Measurements from ENCODE around the gene NCR1. TPM values are rescaled to one million over a fixed set of nuclear protein-coding genes. Genes with fewer than 3 reads are reported as not detected.
"Not testable (repeated sequence)": the region's sequence is repeated elsewhere in the genome, so short reads cannot be mapped to it uniquely, and the experiment has no call there.

The NCR1 gene
- total RNA-seq, 2 experiments from 2014 or later, result not detected

DNA sequence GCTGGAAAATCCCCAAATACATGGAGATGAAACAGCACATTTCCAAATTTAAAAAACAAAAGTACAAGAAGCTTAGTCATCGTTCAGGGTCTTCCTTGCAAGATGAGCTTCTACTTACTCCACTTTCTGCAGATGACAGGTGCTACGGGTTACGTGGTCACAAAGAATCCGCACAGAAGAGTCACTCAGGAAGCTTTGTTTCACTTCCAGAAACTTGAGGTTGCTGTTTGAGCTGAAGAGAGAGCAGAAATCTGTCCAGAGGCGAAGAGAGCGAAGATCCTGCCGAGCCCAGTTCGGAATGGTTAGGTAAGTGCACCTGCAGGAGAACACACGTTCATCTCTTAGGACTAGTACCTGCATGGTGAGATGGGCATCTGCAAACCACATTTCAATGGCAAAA, 32.0 kb downstream of the NCR1 start:
- ChIA-PET POLR2A (no interaction called here), CTCF (no interaction called here)
- ATAC-seq (ENCODE audit: poor library complexity), result no peak
- Mint-ChIP-seq H3K27ac (no peak overlapping the region), H3K4me1 (ENCODE audit: low read depth) (no peaks in the 10 kb centered on the region), H3K27me3 (peaks cover 17% of the 10 kb centered on the region), H3K4me3 (no peak overlapping the region), H3K9me3 (no peaks in the 10 kb centered on the region), H3K36me3 (ENCODE audit: low read depth) (no peaks in the 10 kb centered on the region)
- H3K27me3 ChIP-seq (ENCODE audit: control insufficient read depth in 1 of 2, insufficient read depth in 2 of 2, low read length in 2 of 2), result no peaks in the 10 kb centered on the region
- H3K9me3 ChIP-seq (ENCODE audit: control insufficient read depth in 1 of 2, insufficient read depth in 1 of 2, low read length in 2 of 2), result peaks cover 0 to 16% of the 10 kb centered on the region in 2 experiments
- DNase-seq, result peak in 2 of 14 experiments; percentile 20 to 22
- TF ChIP-seq, protein P1, sequence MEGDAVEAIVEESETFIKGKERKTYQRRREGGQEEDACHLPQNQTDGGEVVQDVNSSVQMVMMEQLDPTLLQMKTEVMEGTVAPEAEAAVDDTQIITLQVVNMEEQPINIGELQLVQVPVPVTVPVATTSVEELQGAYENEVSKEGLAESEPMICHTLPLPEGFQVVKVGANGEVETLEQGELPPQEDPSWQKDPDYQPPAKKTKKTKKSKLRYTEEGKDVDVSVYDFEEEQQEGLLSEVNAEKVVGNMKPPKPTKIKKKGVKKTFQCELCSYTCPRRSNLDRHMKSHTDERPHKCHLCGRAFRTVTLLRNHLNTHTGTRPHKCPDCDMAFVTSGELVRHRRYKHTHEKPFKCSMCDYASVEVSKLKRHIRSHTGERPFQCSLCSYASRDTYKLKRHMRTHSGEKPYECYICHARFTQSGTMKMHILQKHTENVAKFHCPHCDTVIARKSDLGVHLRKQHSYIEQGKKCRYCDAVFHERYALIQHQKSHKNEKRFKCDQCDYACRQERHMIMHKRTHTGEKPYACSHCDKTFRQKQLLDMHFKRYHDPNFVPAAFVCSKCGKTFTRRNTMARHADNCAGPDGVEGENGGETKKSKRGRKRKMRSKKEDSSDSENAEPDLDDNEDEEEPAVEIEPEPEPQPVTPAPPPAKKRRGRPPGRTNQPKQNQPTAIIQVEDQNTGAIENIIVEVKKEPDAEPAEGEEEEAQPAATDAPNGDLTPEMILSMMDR (IDR thresholded peaks at IDR 0.05), result no peak
- no peak overlapping the region for H3K27ac ChIP-seq (ENCODE audit: low read depth in 1 of 2, low read length in 2 of 2)
- intact Hi-C loops (cut with DNase I, micrococcal nuclease), result no loop called here
- H3K36me3 ChIP-seq (ENCODE audit: insufficient read depth, low read length), result no peaks in the 10 kb centered on the region
- no peaks in the 10 kb centered on the region for H3K4me1 ChIP-seq (ENCODE audit: insufficient read depth, low read length)
- no peak overlapping the region for H3K4me3 ChIP-seq (ENCODE audit: low read length)

DNA sequence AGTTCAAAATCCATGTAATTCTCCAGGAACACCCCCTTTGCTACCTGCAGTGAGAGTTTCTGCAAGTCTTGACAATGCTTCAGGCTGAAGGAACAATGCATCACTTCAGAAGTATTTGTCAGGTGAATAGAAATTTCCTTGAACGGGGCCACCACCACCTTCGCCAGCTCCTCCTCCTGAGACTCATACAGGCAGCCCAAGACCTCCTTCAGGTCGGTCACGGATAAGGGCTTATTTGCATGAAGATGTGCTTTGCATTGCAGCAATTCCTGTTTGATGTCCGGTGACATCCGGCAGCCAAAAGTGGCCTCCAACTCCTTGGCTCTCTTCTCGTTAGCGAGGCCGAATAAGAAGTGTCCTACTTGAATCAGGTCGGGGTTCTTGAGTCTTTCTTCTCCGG, 33.0 kb downstream of the NCR1 start:
- TF ChIP-seq, protein P1 (IDR thresholded peaks at IDR 0.05), result no peak
- Histone ChIP-seq H3K4me1 (ENCODE audit: insufficient read depth, low read length) (no peaks in the 10 kb centered on the region), H3K36me3 (ENCODE audit: insufficient read depth, low read length) (no peaks in the 10 kb centered on the region), H3K4me3 (ENCODE audit: low read length) (no peak overlapping the region), H3K9me3 (ENCODE audit: control insufficient read depth in 1 of 2, insufficient read depth in 1 of 2, low read length in 2 of 2) (peaks cover 0 to 13% of the 10 kb centered on the region in 2 experiments), H3K27ac (ENCODE audit: low read depth in 1 of 2, low read length in 2 of 2) (no peak overlapping the region), H3K27me3 (ENCODE audit: control insufficient read depth in 1 of 2, insufficient read depth in 2 of 2, low read length in 2 of 2) (no peaks in the 10 kb centered on the region)
- no peak for ATAC-seq (ENCODE audit: poor library complexity)
- no peaks in the 10 kb centered on the region for H3K36me3 Mint-ChIP-seq (ENCODE audit: low read depth)
- H3K27me3 Mint-ChIP-seq, result peaks cover 13% of the 10 kb centered on the region
- no peaks in the 10 kb centered on the region for H3K9me3 Mint-ChIP-seq
- H3K4me1 Mint-ChIP-seq (ENCODE audit: low read depth), result no peaks in the 10 kb centered on the region
- no peak overlapping the region for H3K27ac Mint-ChIP-seq
- intact Hi-C loops (cut with DNase I, micrococcal nuclease), result no loop called here
- ChIA-PET POLR2A (no interaction called here), CTCF (no interaction called here)
- DNase-seq, result no peak
- no peak overlapping the region for H3K4me3 Mint-ChIP-seq

DNA sequence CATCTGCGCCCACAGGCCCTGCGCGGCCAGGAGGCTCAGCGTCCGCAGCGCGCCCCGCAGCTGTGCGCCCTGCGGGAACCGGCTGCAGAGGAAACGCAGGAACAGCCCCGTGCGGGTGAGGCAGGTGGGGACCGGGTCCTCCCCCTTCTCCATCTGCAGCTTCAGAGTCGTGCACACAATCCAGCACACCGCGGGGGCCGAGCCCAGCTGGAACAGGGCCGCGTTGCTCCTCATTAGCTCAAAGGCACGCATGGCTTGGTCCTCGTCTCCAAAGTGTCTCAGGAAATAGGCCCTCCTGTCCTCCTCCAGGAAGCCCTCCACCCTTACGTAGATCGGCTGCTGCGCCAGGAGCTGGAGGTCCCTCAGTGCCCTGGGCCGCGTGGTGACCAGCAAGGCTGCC, 33.6 kb downstream of the NCR1 start:
- H3K27me3 Mint-ChIP-seq, result peaks cover 13% of the 10 kb centered on the region
- H3K4me1 ChIP-seq (ENCODE audit: insufficient read depth, low read length); H3K27ac Mint-ChIP-seq; H3K4me3 ChIP-seq (ENCODE audit: low read length); H3K27ac ChIP-seq (ENCODE audit: low read depth in 1 of 2, low read length in 2 of 2); H3K9me3 ChIP-seq (ENCODE audit: control insufficient read depth in 1 of 2, insufficient read depth in 1 of 2, low read length in 2 of 2); H3K36me3 ChIP-seq (ENCODE audit: insufficient read depth, low read length); CTCF ChIA-PET; H3K9me3 Mint-ChIP-seq; POLR2A ChIA-PET; H3K4me1 Mint-ChIP-seq (ENCODE audit: low read depth); H3K27me3 ChIP-seq (ENCODE audit: control insufficient read depth in 1 of 2, insufficient read depth in 2 of 2, low read length in 2 of 2); ATAC-seq (ENCODE audit: poor library complexity); H3K4me3 Mint-ChIP-seq; intact Hi-C loops (cut with DNase I, micrococcal nuclease); H3K36me3 Mint-ChIP-seq (ENCODE audit: low read depth); DNase-seq: not testable (repeated sequence)

DNA sequence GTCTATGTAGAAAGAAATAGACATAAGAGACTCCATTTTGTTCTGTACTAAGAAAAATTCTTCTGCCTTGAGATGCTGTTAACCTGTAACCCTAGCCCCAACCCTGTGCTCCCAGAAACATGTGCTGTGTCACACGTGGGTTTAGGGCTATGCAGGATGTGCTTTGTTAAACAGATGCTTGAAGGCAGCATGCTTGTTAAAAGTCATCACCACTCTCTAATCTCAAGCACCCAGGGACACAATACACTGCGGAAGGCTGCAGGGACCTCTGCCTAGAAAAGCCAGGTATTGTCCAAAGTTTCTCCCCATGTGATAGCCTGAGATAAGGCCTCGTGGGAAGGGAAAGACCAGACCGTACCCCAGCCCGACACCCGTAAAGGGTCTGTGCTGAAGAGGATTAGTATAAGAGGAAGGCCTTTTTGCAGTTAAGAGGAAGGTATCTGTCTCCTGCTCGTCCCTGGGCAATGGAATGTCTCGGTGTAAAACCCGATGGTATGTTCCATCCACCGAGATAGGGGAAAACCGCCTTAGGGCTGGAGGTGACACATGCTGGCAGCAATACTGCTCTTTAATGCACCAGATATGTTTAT, 37.9 kb downstream of the NCR1 start:
- intact Hi-C loops (cut with DNase I, micrococcal nuclease); H3K36me3 ChIP-seq (ENCODE audit: insufficient read depth, low read length); H3K36me3 Mint-ChIP-seq (ENCODE audit: low read depth); H3K4me3 Mint-ChIP-seq; H3K4me3 ChIP-seq (ENCODE audit: low read length); POLR2A ChIA-PET; H3K4me1 Mint-ChIP-seq (ENCODE audit: low read depth); H3K27me3 ChIP-seq (ENCODE audit: control insufficient read depth in 1 of 2, insufficient read depth in 2 of 2, low read length in 2 of 2); H3K9me3 ChIP-seq (ENCODE audit: control insufficient read depth in 1 of 2, insufficient read depth in 1 of 2, low read length in 2 of 2); ATAC-seq (ENCODE audit: poor library complexity); DNase-seq; H3K27me3 Mint-ChIP-seq; H3K27ac Mint-ChIP-seq; H3K4me1 ChIP-seq (ENCODE audit: insufficient read depth, low read length); H3K27ac ChIP-seq (ENCODE audit: low read depth in 1 of 2, low read length in 2 of 2); CTCF ChIA-PET; H3K9me3 Mint-ChIP-seq: not testable (repeated sequence)

Data from CD4-positive, alpha-beta T cell (primary cell).